ENCODE data around the gene ABHD1. TPM values are rescaled to one million over a fixed set of nuclear protein-coding genes. Genes with fewer than 3 reads are reported as not detected.
A peak's percentile ranks its signal among the peaks of the same experiment; 100 is the strongest.

Gene ABHD1
- total RNA-seq, 1 experiment from 2014 or later = 0.46 TPM

DNA sequence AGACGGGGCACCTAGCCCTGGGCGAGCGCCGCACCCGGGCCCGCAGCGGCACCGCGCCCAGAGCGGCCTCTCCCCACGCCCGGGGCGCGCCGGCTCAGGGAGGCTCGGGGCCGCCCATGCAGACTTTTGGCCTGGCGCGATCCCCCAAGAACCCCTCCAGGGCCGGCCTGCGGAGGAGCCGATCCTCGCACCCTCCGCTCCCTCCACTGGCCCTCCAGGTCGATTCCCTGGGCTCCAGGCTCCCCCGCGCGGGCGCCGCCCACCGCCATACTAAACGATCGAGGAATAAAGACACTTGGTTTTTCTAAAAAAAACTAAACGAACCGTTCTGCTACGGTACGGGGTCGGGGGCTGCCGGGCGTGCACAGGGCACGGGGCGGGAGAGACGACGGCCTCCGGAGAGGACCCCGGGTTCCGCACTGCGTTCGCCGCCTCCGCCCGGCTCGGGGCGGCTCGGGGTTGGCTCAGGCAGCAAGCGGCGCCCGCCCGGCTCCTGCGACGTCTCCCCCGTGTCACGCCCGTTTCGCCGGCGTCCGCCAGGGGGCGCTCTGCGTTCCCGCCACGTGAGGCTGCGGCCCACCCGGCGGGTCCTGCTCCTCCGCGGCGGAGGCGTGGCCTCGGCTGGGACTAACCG is 37.4 kb upstream of the ABHD1 start:
- POLR2A ChIA-PET = no interaction called here

DNA sequence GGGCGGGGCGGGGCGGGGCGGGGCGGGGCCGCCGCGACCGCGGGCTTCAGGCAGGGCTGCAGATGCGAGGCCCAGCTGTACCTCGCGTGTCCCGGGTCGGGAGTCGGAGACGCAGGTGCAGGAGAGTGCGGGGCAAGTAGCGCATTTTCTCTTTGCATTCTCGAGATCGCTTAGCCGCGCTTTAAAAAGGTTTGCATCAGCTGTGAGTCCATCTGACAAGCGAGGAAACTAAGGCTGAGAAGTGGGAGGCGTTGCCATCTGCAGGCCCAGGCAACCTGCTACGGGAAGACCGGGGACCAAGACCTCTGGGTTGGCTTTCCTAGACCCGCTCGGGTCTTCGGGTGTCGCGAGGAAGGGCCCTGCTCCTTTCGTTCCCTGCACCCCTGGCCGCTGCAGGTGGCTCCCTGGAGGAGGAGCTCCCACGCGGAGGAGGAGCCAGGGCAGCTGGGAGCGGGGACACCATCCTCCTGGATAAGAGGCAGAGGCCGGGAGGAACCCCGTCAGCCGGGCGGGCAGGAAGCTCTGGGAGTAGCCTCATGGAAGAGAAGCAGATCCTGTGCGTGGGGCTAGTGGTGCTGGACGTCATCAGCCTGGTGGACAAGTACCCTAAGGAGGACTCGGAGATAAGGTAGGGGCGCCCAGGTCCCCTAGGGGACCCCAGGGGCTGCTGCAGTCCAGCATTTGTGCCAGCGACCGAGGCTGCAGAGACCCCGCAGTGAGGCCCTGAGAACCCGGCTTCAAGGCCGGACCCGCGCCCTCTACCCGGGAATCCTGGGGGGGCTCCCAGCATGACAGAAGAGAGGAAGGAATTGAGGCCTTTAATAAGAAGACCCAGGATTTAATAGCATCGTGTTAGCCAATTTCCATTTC is 36.7 kb upstream of the ABHD1 start, which contains the start of gene KHK:
Gene KHK, plus strand, starts transcription at position 49 of the 870 bp plus-strand sequence. Its CDS starts 488 bp downstream, at position 537.
- no peaks in the 10 kb centered on the region for H3K36me3 ChIP-seq (ENCODE audit: control insufficient read depth, insufficient read depth, low read length)
- peaks cover 4% of the 10 kb centered on the region; the same call in 1 of the 2 replicates for H3K4me1 ChIP-seq (ENCODE audit: control insufficient read depth, insufficient read depth, low read length)
- peak within 1 kb of the TSS; percentile 61 to 86 for H3K4me3 ChIP-seq (ENCODE audit: low read depth in 2 of 2, low read length in 2 of 2)
- intact Hi-C loops (cut with micrococcal nuclease; ENCODE audit: unreplicated experiment) (loop anchor here (10.0 kb wide), 1 partner anchor 122 kb away; no protein-coding TSS in a partner anchor), in situ Hi-C loops (cut with HindIII; ENCODE audit: low pct_unique_long_range_greater_than_20kb, low sequenced_read_pairs) (no loop called here)
- no peaks in the 10 kb centered on the region for H3K27me3 ChIP-seq (ENCODE audit: control insufficient read depth, insufficient read depth, low read length)
- no peaks in the 10 kb centered on the region for H3K9me3 ChIP-seq (ENCODE audit: control insufficient read depth, insufficient read depth, low read depth, low read length)
- BruUV-seq (replicated peaks) = no TSS peak
- ChIA-PET CTCF (interaction anchor here (0.6 to 1.1 kb wide), 4 partner anchors 104 to 213 kb away, joined by 3 to 5 read pairs (median 3); no protein-coding TSS in a partner anchor), POLR2A (interaction anchor here (0.7 kb wide), 2 partner anchors 72 to 76 kb away, joined by 11 to 16 read pairs; no protein-coding TSS in a partner anchor)
- ATAC-seq (peak; percentile 45), DNase-seq (ENCODE audit: low read depth, low spot score) (no peak)
- peak within 1 kb of the TSS; percentile 70 for H3K27ac ChIP-seq (ENCODE audit: low read length)
- TF ChIP-seq TCF7L2 (IDR thresholded peaks at IDR 0.05; ENCODE audit: low read depth, low read length) (no peak), POLR2AphosphoS5 (IDR thresholded peaks at IDR 0.05; ENCODE audit: low read depth, low read length) (no peak), SIN3A (IDR thresholded peaks at IDR 0.05; ENCODE audit: borderline replicate concordance, insufficient read depth, low read depth, low read length) (no peak)
- TF ChIP-seq, protein P1, sequence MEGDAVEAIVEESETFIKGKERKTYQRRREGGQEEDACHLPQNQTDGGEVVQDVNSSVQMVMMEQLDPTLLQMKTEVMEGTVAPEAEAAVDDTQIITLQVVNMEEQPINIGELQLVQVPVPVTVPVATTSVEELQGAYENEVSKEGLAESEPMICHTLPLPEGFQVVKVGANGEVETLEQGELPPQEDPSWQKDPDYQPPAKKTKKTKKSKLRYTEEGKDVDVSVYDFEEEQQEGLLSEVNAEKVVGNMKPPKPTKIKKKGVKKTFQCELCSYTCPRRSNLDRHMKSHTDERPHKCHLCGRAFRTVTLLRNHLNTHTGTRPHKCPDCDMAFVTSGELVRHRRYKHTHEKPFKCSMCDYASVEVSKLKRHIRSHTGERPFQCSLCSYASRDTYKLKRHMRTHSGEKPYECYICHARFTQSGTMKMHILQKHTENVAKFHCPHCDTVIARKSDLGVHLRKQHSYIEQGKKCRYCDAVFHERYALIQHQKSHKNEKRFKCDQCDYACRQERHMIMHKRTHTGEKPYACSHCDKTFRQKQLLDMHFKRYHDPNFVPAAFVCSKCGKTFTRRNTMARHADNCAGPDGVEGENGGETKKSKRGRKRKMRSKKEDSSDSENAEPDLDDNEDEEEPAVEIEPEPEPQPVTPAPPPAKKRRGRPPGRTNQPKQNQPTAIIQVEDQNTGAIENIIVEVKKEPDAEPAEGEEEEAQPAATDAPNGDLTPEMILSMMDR (IDR thresholded peaks at IDR 0.05) = no peak
- TF ChIP-seq, protein P2, sequence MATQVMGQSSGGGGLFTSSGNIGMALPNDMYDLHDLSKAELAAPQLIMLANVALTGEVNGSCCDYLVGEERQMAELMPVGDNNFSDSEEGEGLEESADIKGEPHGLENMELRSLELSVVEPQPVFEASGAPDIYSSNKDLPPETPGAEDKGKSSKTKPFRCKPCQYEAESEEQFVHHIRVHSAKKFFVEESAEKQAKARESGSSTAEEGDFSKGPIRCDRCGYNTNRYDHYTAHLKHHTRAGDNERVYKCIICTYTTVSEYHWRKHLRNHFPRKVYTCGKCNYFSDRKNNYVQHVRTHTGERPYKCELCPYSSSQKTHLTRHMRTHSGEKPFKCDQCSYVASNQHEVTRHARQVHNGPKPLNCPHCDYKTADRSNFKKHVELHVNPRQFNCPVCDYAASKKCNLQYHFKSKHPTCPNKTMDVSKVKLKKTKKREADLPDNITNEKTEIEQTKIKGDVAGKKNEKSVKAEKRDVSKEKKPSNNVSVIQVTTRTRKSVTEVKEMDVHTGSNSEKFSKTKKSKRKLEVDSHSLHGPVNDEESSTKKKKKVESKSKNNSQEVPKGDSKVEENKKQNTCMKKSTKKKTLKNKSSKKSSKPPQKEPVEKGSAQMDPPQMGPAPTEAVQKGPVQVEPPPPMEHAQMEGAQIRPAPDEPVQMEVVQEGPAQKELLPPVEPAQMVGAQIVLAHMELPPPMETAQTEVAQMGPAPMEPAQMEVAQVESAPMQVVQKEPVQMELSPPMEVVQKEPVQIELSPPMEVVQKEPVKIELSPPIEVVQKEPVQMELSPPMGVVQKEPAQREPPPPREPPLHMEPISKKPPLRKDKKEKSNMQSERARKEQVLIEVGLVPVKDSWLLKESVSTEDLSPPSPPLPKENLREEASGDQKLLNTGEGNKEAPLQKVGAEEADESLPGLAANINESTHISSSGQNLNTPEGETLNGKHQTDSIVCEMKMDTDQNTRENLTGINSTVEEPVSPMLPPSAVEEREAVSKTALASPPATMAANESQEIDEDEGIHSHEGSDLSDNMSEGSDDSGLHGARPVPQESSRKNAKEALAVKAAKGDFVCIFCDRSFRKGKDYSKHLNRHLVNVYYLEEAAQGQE (IDR thresholded peaks at IDR 0.05; ENCODE audit: insufficient read depth in 1 of 2, low read depth in 2 of 2, low read length in 1 of 2) = no peak

More for the DNA sequence above, 37.4 kb upstream of the ABHD1 start:
- CTCF ChIA-PET = interaction anchor here (2.0 kb wide), 1 partner anchor 124 kb away, joined by 5 read pairs; no protein-coding TSS in a partner anchor
- Histone ChIP-seq H3K9me3 (ENCODE audit: control insufficient read depth, insufficient read depth, low read depth, low read length) (no peaks in the 10 kb centered on the region), H3K27ac (ENCODE audit: low read length) (peak overlapping the region; percentile 70), H3K4me1 (ENCODE audit: control insufficient read depth, insufficient read depth, low read length) (peaks cover 7% of the 10 kb centered on the region), H3K4me3 (ENCODE audit: low read depth in 2 of 2, low read length in 2 of 2) (peak overlapping the region; percentile 61 to 62), H3K27me3 (ENCODE audit: control insufficient read depth, insufficient read depth, low read length) (no peaks in the 10 kb centered on the region), H3K36me3 (ENCODE audit: control insufficient read depth, insufficient read depth, low read length) (no peaks in the 10 kb centered on the region)
- TF ChIP-seq, protein P2 (IDR thresholded peaks at IDR 0.05; ENCODE audit: insufficient read depth in 1 of 2, low read depth in 2 of 2, low read length in 1 of 2) = 0 out of 4 replicates have a peak, but pooled peaks of 1 of the 2 experiments have one; percentile 21
- no peak; the same call in 1 of the 2 replicates for TF ChIP-seq POLR2AphosphoS5 (IDR thresholded peaks at IDR 0.05; ENCODE audit: low read depth, low read length)
- TF ChIP-seq, protein P1 (IDR thresholded peaks at IDR 0.05) = peak; percentile 97
- no peak for TF ChIP-seq SIN3A (IDR thresholded peaks at IDR 0.05; ENCODE audit: borderline replicate concordance, insufficient read depth, low read depth, low read length)
- TF ChIP-seq TCF7L2 (IDR thresholded peaks at IDR 0.05; ENCODE audit: low read depth, low read length) = no peak
- intact Hi-C loops (cut with micrococcal nuclease; ENCODE audit: unreplicated experiment) (loop anchor here (10.0 kb wide), 1 partner anchor 121 kb away; no protein-coding TSS in a partner anchor), in situ Hi-C loops (cut with HindIII; ENCODE audit: low pct_unique_long_range_greater_than_20kb, low sequenced_read_pairs) (no loop called here)
- no TSS peak for BruUV-seq (replicated peaks)
- ATAC-seq (peak; percentile 90), DNase-seq (ENCODE audit: low read depth, low spot score) (peak; percentile 59)
